HCT116 (cell line): ENCODE results near the gene PGAM5. TPM values are rescaled to one million over a fixed set of nuclear protein-coding genes. Genes with fewer than 3 reads are reported as not detected.
"Not testable (repeated sequence)": the region's sequence is repeated elsewhere in the genome, so short reads cannot be mapped to it uniquely, and the experiment has no call there.

Experiments
- ATAC-seq: fragments of 200-7000 bp; cut with Tn5 transposase; 2 replicates; pipeline ENCODE4 v1.9.1; 2020; ENCODE audit warnings: mild to moderate bottlenecking, moderate library complexity
- BruUV-seq: library from RNA; stranded (reverse); fragments of 400-500 nt; replicated peaks from 2 replicates; lab custom pipeline; 2021; lab: Mats Ljungman, UMichigan
- CTCF ChIA-PET: fragments of 300-600 bp; sonication (Branson Sonifier 250); formaldehyde crosslinking; loops from one replicate; lab custom pipeline; 2021; ENCODE audit warnings: antibody characterized with exemption; lab: Charles Lee
- POLR2A ChIA-PET: fragments of 300-600, 350-600 bp; sonication (Branson Sonifier 250); formaldehyde crosslinking; loops from one replicate; lab custom pipeline; 2021; ENCODE audit warnings: antibody characterized with exemption; lab: Charles Lee
- RAD21 ChIA-PET, 2 experiments: fragments of 300-600 bp; sonication (Branson Sonifier 250); formaldehyde crosslinking; loops; one replicate each; lab custom pipeline; 2023; ENCODE audit warnings: low total read pairs in 2 of 2; ENCODE audit not compliant: uncharacterized antibody in 2 of 2, unreplicated experiment in 2 of 2, low non-redundant PET in 1 of 2; lab: Charles Lee
- DNase-seq: peaks from one replicate; pipeline ENCODE4 v3.0.0-alpha.2; 2010; ENCODE audit warnings: low read depth, low spot score
- H2AFZ ChIP-seq: fragments of 200-600 bp; shearing (Covaris generic), sonication (generic); 2 replicates; pipeline ENCODE4 v1.6.1; 2017; ENCODE audit warnings: low read depth, mixed run types, mixed read lengths, antibody characterized with exemption, low read length; ENCODE audit not compliant: poor library complexity, severe bottlenecking
- H3K27ac ChIP-seq: 2 replicates; pipeline ENCODE4 v1.5.1; 2012; ENCODE audit warnings: low read depth, low read length
- H3K27me3 ChIP-seq: fragments of 200-600 bp; sonication (generic); 2 replicates; pipeline ENCODE4 v1.6.1; 2016; ENCODE audit warnings: mixed run types, low read length, mixed read lengths; ENCODE audit not compliant: insufficient read depth
- H3K36me3 ChIP-seq, 2 experiments: fragments of 200-500 bp in 1 of 2; fragments of 200-600 bp in 1 of 2; sonication (Bioruptor generic) in 1 of 2; sonication (generic) in 1 of 2; 2 replicates each; pipeline versions ENCODE4 v1.5.1 to v1.6.1; 2014 to 2016; ENCODE audit warnings: low read length in 2 of 2, inconsistent platforms in 1 of 2, mixed read lengths in 1 of 2, mixed run types in 1 of 2; ENCODE audit not compliant: insufficient read depth in 2 of 2, control insufficient read depth in 1 of 2
- H3K4me1 ChIP-seq, 2 experiments: fragments of 200-600 bp in 1 of 2; sonication (generic) in 1 of 2; 2 replicates each; pipeline versions ENCODE4 v1.5.1 to v1.6.1; 2012 to 2017; ENCODE audit warnings: low read length in 2 of 2, inconsistent platforms in 1 of 2, mild to moderate bottlenecking in 1 of 2, mixed read lengths in 1 of 2, mixed run types in 1 of 2, moderate library complexity in 1 of 2; ENCODE audit not compliant: insufficient read depth in 2 of 2, control insufficient read depth in 1 of 2
- H3K4me2 ChIP-seq: fragments of 200-600 bp; sonication (generic); 2 replicates; pipeline ENCODE4 v1.6.1; 2017; ENCODE audit warnings: mixed run types, low read length, mixed read lengths
- H3K4me3 ChIP-seq, 2 experiments: fragments of 200-600 bp in 1 of 2; sonication (generic) in 1 of 2; replicated peaks in 1 of 2; 2 replicates each; pipeline ENCODE4 v1.5.1; 2011 to 2016; ENCODE audit warnings: low read length in 2 of 2, control low read depth in 1 of 2, low read depth in 1 of 2, mild to moderate bottlenecking in 1 of 2, mixed read lengths in 1 of 2, mixed run types in 1 of 2
- H3K79me2 ChIP-seq: fragments of 200-600 bp; sonication (generic); 2 replicates; pipeline ENCODE4 v1.6.1; 2017; ENCODE audit warnings: mild to moderate bottlenecking, mixed run types, low read length, moderate library complexity, mixed read lengths; ENCODE audit not compliant: insufficient read depth
- H3K9ac ChIP-seq: fragments of 200-600 bp; sonication (generic); 2 replicates; pipeline ENCODE4 v1.6.1; 2016; ENCODE audit warnings: low read length, mixed read lengths
- H3K9me2 ChIP-seq: fragments of 200-600 bp; sonication (generic), shearing (Covaris generic); 2 replicates; pipeline ENCODE4 v1.6.1; 2017; ENCODE audit warnings: mixed run types, mild to moderate bottlenecking, moderate library complexity; ENCODE audit not compliant: insufficient read depth
- H3K9me3 ChIP-seq, 2 experiments: fragments of 200-500 bp in 1 of 2; fragments of 200-600 bp in 1 of 2; sonication (Bioruptor generic) in 1 of 2; sonication (generic) in 1 of 2; 2 replicates each; pipeline ENCODE4 v1.6.1; 2014 to 2017; ENCODE audit warnings: low read length in 2 of 2, mixed read lengths in 2 of 2, inconsistent platforms in 1 of 2, low read depth in 1 of 2, mild to moderate bottlenecking in 1 of 2, mixed run types in 1 of 2, moderate library complexity in 1 of 2; ENCODE audit not compliant: control insufficient read depth in 1 of 2, insufficient read depth in 1 of 2
- H4K20me1 ChIP-seq: fragments of 200-600 bp; sonication (generic), shearing (Covaris generic); 2 replicates; pipeline ENCODE4 v1.6.1; 2017; ENCODE audit warnings: mixed run types, mild to moderate bottlenecking, moderate library complexity; ENCODE audit not compliant: insufficient read depth
- CBX3 ChIP-seq: IDR thresholded peaks from 2 replicates; pipeline ENCODE4 v1.6.1; 2012; ENCODE audit warnings: low read depth
- CTCF ChIP-seq, 3 experiments: fragments of 200-600 bp in 1 of 3; sonication (generic) in 1 of 3; IDR thresholded peaks in 2 of 3; conservative IDR thresholded peaks in 1 of 3; 2 replicates each; pipeline ENCODE4 v1.5.1; 2012 to 2017; ENCODE audit warnings: low read depth in 2 of 3, low read length in 2 of 3, antibody characterized with exemption in 1 of 3, borderline replicate concordance in 1 of 3, control low read depth in 1 of 3, mild to moderate bottlenecking in 1 of 3, mixed read lengths in 1 of 3, mixed run types in 1 of 3, moderate library complexity in 1 of 3; ENCODE audit not compliant: insufficient read depth in 1 of 3
- ELF1 ChIP-seq: IDR thresholded peaks from 2 replicates; pipeline ENCODE4 v1.6.1; 2012; ENCODE audit warnings: low read depth, borderline replicate concordance
- EZH2phosphoT487 ChIP-seq: fragments of 200-600 bp; IDR thresholded peaks from 2 replicates; pipeline ENCODE4 v1.6.1; 2018; ENCODE audit warnings: antibody characterized with exemption, borderline replicate concordance
- FOSL1 ChIP-seq: IDR thresholded peaks from 2 replicates; pipeline ENCODE4 v1.6.1; 2012; ENCODE audit warnings: low read depth
- JUND ChIP-seq: IDR thresholded peaks from 2 replicates; pipeline ENCODE4 v1.6.1; 2012
- POLR2A ChIP-seq: IDR thresholded peaks from 2 replicates; pipeline ENCODE4 v1.7.0; 2011; ENCODE audit warnings: borderline replicate concordance; ENCODE audit not compliant: insufficient read depth, insufficient read length; ENCODE audit errors: extremely low read depth
- RAD21 ChIP-seq: IDR thresholded peaks from 2 replicates; pipeline ENCODE4 v1.6.1; 2012; ENCODE audit warnings: low read depth, mild to moderate bottlenecking
- SIN3A ChIP-seq: IDR thresholded peaks from 2 replicates; pipeline ENCODE4 v1.6.1; 2012; ENCODE audit warnings: low read depth
- SP1 ChIP-seq: IDR thresholded peaks from 2 replicates; pipeline ENCODE4 v1.6.1; 2012; ENCODE audit warnings: low read depth
- TCF7L2 ChIP-seq: IDR thresholded peaks from 2 replicates; pipeline ENCODE4 v1.7.0; 2011; ENCODE audit warnings: borderline replicate concordance, inconsistent platforms; ENCODE audit not compliant: insufficient read depth, insufficient read length; ENCODE audit errors: extremely low read depth
- YY1 ChIP-seq: IDR thresholded peaks from 2 replicates; pipeline ENCODE4 v1.6.1; 2011; ENCODE audit warnings: low read length, low read depth, moderate library complexity, mild to moderate bottlenecking; ENCODE audit not compliant: insufficient replicate concordance; ENCODE audit errors: extremely low read depth
- ZBTB33 ChIP-seq: IDR thresholded peaks from 2 replicates; pipeline ENCODE4 v1.6.1; 2011; ENCODE audit warnings: mild to moderate bottlenecking, low read length, moderate library complexity; ENCODE audit not compliant: insufficient replicate concordance; ENCODE audit errors: extremely low read depth
- intact Hi-C: fragments of 100-400 bp; cut with micrococcal nuclease; formaldehyde crosslinking; loops from 2 replicates; pipeline ENCODE4 v1.10.0; 2022
- total RNA-seq: library from RNA; stranded (reverse); gene quantifications from one replicate; pipeline ENCODE4 v1.2.1, GENCODE V29; 2021; ENCODE audit not compliant: unreplicated experiment
- TF ChIP-seq, protein P1 (sequence below): IDR thresholded peaks from 2 replicates; pipeline ENCODE4 v1.6.1; 2012

The PGAM5 gene
- total RNA-seq, 1 experiment from 2014 or later, result 98.3 TPM

DNA sequence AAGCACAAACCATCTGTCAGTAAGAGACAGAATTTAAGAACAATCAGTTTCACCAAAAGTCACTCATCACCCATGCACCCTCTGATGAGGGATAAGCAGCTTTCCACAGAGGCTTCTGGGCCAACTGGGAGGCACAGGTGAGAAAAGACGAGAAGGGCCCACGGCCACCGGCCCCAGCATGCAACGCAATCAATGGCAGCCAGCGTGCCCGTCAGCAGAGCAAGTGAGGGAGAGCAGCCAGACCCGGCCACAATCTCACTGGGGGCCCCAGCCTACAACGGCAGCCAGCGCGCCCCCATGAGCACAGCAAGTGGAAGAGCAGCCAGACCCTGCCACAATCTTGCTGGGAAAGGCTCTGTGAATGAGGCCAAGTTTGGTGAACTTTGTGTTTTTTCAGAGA, 37.7 kb downstream of the PGAM5 start:
- intact Hi-C loops, result no loop called here
- no peaks in the 10 kb centered on the region for H4K20me1 ChIP-seq
- no peak overlapping the region for H3K27ac ChIP-seq
- ATAC-seq, result no peak; the same call in 1 of the 2 replicates
- CTCF ChIA-PET, result no interaction called here
- no TSS peak for BruUV-seq
- H3K4me1 ChIP-seq, result no peaks in the 10 kb centered on the region
- POLR2A ChIA-PET, result no interaction called here
- H3K9ac ChIP-seq, result no peak overlapping the region
- H2AFZ ChIP-seq, result no peak overlapping the region
- no peak for TF ChIP-seq SP1
- no peak for TF ChIP-seq CBX3
- TF ChIP-seq JUND, result no peak
- TF ChIP-seq SIN3A, result no peak
- TF ChIP-seq TCF7L2, result no peak
- TF ChIP-seq EZH2phosphoT487, result no peak
- TF ChIP-seq RAD21, result no peak
- TF ChIP-seq YY1, result no peak
- TF ChIP-seq FOSL1, result no peak
- TF ChIP-seq, protein P1, sequence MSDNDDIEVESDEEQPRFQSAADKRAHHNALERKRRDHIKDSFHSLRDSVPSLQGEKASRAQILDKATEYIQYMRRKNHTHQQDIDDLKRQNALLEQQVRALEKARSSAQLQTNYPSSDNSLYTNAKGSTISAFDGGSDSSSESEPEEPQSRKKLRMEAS, result no peak
- no peak for TF ChIP-seq POLR2A
- no peak for TF ChIP-seq ZBTB33
- TF ChIP-seq ELF1, result no peak
- TF ChIP-seq CTCF (IDR thresholded peaks at IDR 0.05 in 2 of 3, conservative IDR thresholded peaks at IDR 0.05 in 1 of 3; ENCODE audit: borderline replicate concordance in 1 of 3, insufficient read depth in 1 of 3, low read depth in 2 of 3, low read length in 2 of 3), result no peak
- TF ChIP-seq, all 23 proteins: peak for 0
- no peaks in the 10 kb centered on the region for H3K9me2 ChIP-seq
- RAD21 ChIA-PET, result no interaction called here
- H3K79me2 ChIP-seq, result peaks cover 65% of the 10 kb centered on the region
- H3K27me3 ChIP-seq, result no peaks in the 10 kb centered on the region
- H3K9me3 ChIP-seq, result no peaks in the 10 kb centered on the region
- peaks cover 65 to 71% of the 10 kb centered on the region in 2 experiments for H3K36me3 ChIP-seq
- no peak overlapping the region for H3K4me2 ChIP-seq
- DNase-seq, result no peak
- no peak overlapping the region for H3K4me3 ChIP-seq

DNA sequence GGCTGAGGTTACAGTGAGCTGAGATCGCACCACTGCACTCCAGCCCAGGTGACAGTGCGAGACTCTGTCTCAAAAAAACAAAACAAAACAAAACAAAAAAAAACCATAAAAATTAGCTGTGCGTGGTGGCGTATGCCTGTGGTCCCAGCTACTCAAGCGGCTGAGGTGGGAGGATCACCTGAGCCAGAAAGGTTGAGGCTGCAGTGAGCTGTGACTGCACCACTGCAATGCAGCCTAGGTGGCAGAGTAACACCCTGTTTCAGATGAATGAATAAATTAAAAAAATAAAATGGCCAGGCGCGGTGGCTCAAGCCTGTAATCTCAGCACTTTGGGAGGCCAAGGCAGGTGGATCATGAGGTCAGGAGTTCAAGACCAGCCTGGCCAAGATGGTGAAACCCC, 43.0 kb downstream of the PGAM5 start:
- H3K4me2 ChIP-seq, CTCF ChIA-PET, H3K9me3 ChIP-seq, H3K4me1 ChIP-seq, ATAC-seq, H3K9me2 ChIP-seq, RAD21 ChIA-PET, POLR2A ChIA-PET, H3K27ac ChIP-seq, H2AFZ ChIP-seq, H3K27me3 ChIP-seq, DNase-seq, H3K4me3 ChIP-seq, H4K20me1 ChIP-seq, BruUV-seq, intact Hi-C loops, H3K9ac ChIP-seq: not testable (repeated sequence)
- Histone ChIP-seq H3K79me2 (peaks cover 81% of the 10 kb centered on the region), H3K36me3 (peaks cover 37 to 47% of the 10 kb centered on the region in 2 experiments; a peak in 3 of 4 replicates)
